Adipocyte (in vitro differentiated cells): ENCODE measurements around the gene CAVIN2.
A peak's percentile ranks its signal among the peaks of the same experiment; 100 is the strongest.

ENCODE experiments used
- DNase-seq: peaks from one replicate; pipeline ENCODE4 v3.0.0-alpha.2; 2015; ENCODE audit warnings: low read depth
- H3K27me3 ChIP-seq: replicated peaks from 2 replicates; pipeline ENCODE4 v1.7.0; 2013; ENCODE audit warnings: mild to moderate bottlenecking, low read length, moderate library complexity; ENCODE audit not compliant: control insufficient read depth, insufficient read depth
- H3K36me3 ChIP-seq: 2 replicates; pipeline ENCODE4 v1.7.0; 2013; ENCODE audit warnings: low read length, mild to moderate bottlenecking, moderate library complexity; ENCODE audit not compliant: control insufficient read depth, insufficient read depth, severe bottlenecking
- H3K4me1 ChIP-seq: 2 replicates; pipeline ENCODE4 v1.7.0; 2013; ENCODE audit warnings: mild to moderate bottlenecking, low read length, moderate library complexity; ENCODE audit not compliant: control insufficient read depth, insufficient read depth
- H3K4me3 ChIP-seq: 2 replicates; pipeline ENCODE4 v1.7.0; 2013; ENCODE audit warnings: mild to moderate bottlenecking, low read length, moderate library complexity
- H3K9ac ChIP-seq: 2 replicates; pipeline ENCODE4 v1.7.0; 2013; ENCODE audit warnings: mild to moderate bottlenecking, low read length, moderate library complexity
- H3K9me3 ChIP-seq: 2 replicates; pipeline ENCODE4 v1.7.0; 2013; ENCODE audit warnings: mild to moderate bottlenecking, low read length, moderate library complexity; ENCODE audit not compliant: control insufficient read depth

Gene CAVIN2

DNA sequence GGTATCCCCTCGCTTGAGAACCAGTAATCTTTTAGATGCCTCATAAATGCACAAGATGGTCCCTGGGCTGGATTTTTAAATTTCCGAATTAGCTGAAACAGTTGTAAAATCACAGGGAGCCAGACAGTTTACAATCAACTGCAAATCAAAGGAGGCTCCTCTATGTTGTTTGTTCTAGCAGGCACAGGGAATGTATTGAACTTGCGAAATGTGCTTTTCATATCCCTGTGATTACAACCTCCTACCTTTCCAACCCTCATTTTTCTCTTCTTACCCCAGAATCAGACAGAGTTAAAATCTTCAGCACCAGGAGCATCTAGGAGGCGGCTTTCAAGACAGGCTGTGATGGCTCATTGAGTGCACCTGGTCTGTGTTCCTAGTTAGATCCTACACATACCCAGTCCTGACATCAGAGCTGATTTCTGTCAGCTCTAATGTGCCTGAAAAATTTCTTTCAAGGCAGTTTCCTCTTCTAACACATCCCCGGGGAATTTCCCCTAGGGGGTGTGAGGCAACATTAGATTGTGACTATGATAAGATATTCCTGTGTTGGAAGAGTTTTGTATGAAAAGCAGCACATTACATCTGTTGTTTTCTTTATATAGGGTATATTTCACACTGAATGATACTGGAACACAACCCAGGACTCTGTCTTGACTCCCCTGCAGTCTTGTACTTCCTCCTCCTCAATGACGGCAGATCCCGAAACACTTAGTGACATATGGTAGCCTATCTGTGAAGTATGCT, 17.9 kb upstream of the CAVIN2 start:
- peak; percentile 68 for DNase-seq
- Histone ChIP-seq H3K9me3 (no peaks in the 10 kb centered on the region), H3K4me1 (peaks cover 41% of the 10 kb centered on the region), H3K4me3 (peak overlapping the region; percentile 11), H3K27me3 (no peaks in the 10 kb centered on the region), H3K36me3 (no peaks in the 10 kb centered on the region), H3K9ac (no peak overlapping the region)

DNA sequence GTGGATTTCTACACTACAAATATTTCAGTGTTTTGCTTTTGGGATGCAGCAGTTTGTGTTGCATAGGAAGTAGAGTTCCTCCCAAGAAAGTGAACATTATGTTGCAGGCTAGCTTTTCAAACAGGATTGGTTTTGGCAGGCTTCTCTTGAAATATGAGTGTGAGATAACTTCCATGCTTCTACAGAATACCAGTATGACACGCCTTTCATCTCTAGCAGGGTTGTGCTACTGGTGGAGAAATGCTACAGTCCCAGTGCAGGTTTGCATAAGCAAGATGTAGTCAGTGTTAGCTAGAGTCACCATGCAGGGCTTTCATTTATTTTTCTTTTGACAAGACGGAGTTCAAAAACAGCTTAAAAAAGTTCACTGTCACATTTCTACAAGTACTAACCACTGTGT, 17.1 kb upstream of the CAVIN2 start:
- H3K4me1 ChIP-seq, result peaks cover 41% of the 10 kb centered on the region
- H3K9me3 ChIP-seq, result no peaks in the 10 kb centered on the region
- DNase-seq, result peak; percentile 56
- no peak overlapping the region for H3K4me3 ChIP-seq
- H3K27me3 ChIP-seq, result no peaks in the 10 kb centered on the region
- no peak overlapping the region for H3K9ac ChIP-seq
- no peaks in the 10 kb centered on the region for H3K36me3 ChIP-seq

DNA sequence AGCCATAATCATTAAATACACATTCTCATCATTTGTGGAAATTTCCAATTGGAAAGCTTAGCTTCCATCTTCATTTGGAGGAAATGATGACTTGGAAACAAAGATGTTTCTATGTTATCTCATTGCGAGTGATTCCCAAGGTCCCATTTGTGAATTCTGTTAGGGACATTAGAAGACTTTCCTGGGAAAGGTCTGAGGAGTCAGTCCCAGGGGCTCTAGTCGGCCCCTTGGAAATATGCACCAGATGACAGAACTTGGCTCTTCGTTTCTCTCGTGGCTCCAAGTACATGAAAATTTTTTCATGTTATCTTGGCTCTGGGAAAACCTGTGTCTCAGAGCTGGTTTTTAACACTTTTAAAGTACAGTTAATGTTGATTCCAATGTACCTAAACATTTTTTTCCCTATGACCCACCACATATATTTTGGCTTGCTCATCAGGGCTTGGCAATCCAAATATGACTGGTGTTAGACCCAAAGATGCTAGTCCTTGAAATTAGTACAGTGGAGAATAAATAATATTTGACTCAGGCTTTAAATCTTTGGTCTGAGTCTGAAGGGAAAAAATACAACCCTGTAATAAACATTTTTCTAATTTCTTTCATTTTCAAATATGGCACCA, 15.4 kb upstream of the CAVIN2 start:
- H3K9me3 ChIP-seq, result no peaks in the 10 kb centered on the region
- no peak for DNase-seq
- H3K27me3 ChIP-seq, result no peaks in the 10 kb centered on the region
- no peaks in the 10 kb centered on the region for H3K36me3 ChIP-seq
- peaks cover 36% of the 10 kb centered on the region for H3K4me1 ChIP-seq
- no peak overlapping the region for H3K9ac ChIP-seq
- H3K4me3 ChIP-seq, result no peak overlapping the region

- no peak overlapping the region for H3K4me3 ChIP-seq
- DNase-seq, result no peak
- no peaks in the 10 kb centered on the region for H3K27me3 ChIP-seq
- peaks cover 24% of the 10 kb centered on the region for H3K4me1 ChIP-seq
- no peaks in the 10 kb centered on the region for H3K36me3 ChIP-seq
- H3K9me3 ChIP-seq, result no peaks in the 10 kb centered on the region
- no peak overlapping the region for H3K9ac ChIP-seq
Measured at GRCh38 chr2:191860760-191861466, 14.0 kb upstream of the CAVIN2 start.

DNA sequence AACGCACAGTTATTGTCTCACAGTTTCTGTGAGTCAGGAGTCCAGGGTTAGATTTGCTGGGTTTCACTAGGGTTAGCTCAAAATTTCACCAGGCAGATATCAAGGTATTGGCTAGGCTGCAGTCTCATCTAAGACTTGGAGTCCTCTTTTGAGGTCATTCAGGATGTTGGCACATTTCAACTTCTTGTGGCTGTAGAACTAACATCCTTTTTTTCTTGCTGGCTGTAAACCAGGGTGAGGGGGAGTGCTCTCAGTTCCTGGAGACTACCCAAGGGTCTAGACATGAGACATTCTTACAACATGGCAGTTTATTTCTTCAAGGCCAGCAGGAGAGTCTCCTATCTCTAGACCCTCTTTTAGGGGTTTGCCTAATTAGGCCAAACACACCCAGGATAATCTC, 12.8 kb upstream of the CAVIN2 start:
- Histone ChIP-seq H3K4me1 (peaks cover 17% of the 10 kb centered on the region), H3K36me3 (no peaks in the 10 kb centered on the region), H3K9ac (no peak overlapping the region), H3K27me3 (no peaks in the 10 kb centered on the region), H3K9me3 (no peaks in the 10 kb centered on the region), H3K4me3 (no peak overlapping the region)
- no peak for DNase-seq

GRCh38 chr2:191857886-191858285, 11.0 kb upstream of the CAVIN2 start:
- H3K36me3 ChIP-seq, result no peaks in the 10 kb centered on the region
- H3K4me1 ChIP-seq, result peaks cover 11% of the 10 kb centered on the region
- no peak overlapping the region for H3K9ac ChIP-seq
- no peak for DNase-seq
- H3K27me3 ChIP-seq, result no peaks in the 10 kb centered on the region
- no peaks in the 10 kb centered on the region for H3K9me3 ChIP-seq
- no peak overlapping the region for H3K4me3 ChIP-seq

DNA sequence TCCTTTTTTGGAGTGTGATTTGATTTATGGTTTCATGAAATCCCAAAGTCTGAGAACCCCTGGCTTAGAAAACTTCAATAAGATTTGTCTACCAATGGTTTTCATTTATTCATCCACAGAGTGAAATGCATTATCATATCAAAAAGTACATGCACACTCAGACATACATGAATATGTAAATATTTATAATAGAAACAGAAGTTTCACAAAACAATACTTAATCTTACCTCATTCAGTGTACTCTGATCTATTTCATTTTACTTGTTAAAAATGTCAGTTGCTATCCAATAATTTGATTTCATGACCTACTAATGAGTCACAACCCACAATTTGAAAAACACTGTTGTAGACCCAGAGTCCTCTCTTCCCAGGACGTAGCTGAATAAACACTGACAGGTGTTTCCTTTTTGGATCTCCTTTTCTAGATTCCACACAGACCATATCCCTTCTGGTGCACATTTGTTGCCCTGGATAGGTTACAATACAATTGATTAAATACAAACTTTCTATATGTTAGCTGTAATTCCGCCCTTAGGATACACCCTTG, 10.4 kb upstream of the CAVIN2 start:
- no peaks in the 10 kb centered on the region for H3K36me3 ChIP-seq
- DNase-seq, result no peak
- H3K27me3 ChIP-seq, result no peaks in the 10 kb centered on the region
- peaks cover 7% of the 10 kb centered on the region for H3K4me1 ChIP-seq
- no peak overlapping the region for H3K9ac ChIP-seq
- H3K4me3 ChIP-seq, result no peak overlapping the region
- no peaks in the 10 kb centered on the region for H3K9me3 ChIP-seq

GRCh38 chr2:191856111-191856876, 9.4 kb upstream of the CAVIN2 start:
- H3K27me3 ChIP-seq, result no peaks in the 10 kb centered on the region
- DNase-seq, result no peak
- H3K4me1 ChIP-seq, result peaks cover 4% of the 10 kb centered on the region
- no peaks in the 10 kb centered on the region for H3K9me3 ChIP-seq
- H3K9ac ChIP-seq, result no peak overlapping the region
- no peak overlapping the region for H3K4me3 ChIP-seq
- no peaks in the 10 kb centered on the region for H3K36me3 ChIP-seq

DNA sequence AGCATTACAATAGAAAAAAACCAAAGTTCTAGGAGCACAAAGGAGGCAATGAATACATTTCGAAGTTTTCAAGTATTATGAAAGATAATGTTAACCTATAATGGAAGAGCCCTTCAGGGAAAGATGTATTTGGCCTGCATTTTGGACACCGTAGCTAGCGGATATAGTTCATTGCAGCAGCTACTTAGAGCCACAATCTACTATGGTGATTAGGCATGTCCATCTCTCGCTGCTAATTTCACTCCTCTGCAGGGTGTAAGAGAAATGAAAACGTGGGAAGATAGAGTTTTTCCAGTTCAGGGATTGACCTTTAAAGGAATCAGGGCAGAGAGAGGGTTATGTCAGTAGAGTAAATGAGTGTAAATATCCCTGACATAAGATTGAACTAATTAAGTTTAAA, 8.5 kb upstream of the CAVIN2 start:
- no peak for DNase-seq
- Histone ChIP-seq H3K27me3 (no peaks in the 10 kb centered on the region), H3K9me3 (no peaks in the 10 kb centered on the region), H3K4me3 (no peak overlapping the region), H3K9ac (no peak overlapping the region), H3K36me3 (no peaks in the 10 kb centered on the region), H3K4me1 (peaks cover 4% of the 10 kb centered on the region)

DNA sequence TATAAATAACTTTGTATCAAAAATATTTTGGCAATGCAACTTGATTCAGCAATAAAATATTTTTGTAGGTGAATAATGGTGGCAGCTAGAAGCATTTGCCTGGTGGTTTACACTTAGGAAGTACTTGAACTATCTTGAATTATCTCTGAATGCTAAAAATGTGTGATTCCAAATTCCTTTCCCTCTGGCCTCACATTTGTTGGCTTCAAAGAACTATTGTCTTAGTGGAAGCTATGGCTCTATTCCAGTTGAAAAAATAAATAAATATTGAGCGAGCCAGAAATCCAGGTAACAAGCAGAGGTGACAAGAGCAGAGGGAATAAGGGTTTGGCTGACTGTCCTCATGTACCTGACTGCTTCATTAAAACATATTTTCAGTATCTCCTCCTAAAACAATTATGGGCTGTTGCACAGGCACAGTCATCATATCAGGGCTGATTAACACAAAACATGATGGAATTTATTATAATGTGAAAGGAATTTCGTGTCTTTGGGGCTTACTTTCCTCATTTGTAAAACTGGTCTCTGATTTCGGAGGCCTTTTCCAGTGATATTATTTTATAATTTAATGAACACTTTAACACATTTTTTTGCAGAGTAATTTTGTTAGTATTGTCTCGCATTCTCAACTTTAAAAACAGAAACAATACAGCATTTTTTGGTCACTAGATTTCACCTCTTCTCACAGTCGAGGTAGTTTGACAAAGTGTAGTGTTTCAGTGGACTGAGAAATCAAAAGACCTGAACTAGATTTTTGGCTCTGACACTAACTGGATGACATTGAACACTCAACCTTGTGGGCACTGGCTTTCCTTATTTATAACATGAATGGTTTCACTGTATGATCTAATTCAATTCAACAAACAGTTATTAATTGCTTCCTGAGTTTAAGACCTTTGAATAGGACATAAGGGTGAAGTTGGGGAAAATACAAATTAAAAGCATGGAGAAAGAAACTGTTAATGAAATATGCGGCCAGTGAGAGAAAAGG, 7.8 kb upstream of the CAVIN2 start:
- Histone ChIP-seq H3K36me3 (no peaks in the 10 kb centered on the region), H3K9me3 (no peaks in the 10 kb centered on the region), H3K27me3 (no peaks in the 10 kb centered on the region), H3K4me1 (peaks cover 4% of the 10 kb centered on the region), H3K9ac (no peak overlapping the region), H3K4me3 (no peak overlapping the region)
- no peak for DNase-seq
